NOMO-1 treated with dmso at 0.1 percent for 144 hours (cell line): Measurements from ENCODE around the gene MED7.
A peak's percentile ranks its signal among the peaks of the same experiment; 100 is the strongest.

ENCODE experiments used
- DNase-seq: peaks from one replicate; lab custom pipeline; 2025; ENCODE audit not compliant: unreplicated experiment; lab: John Stamatoyannopoulos, UW

Gene MED7

GRCh38 chr5:157107508-157107907 is 35.2 kb downstream of the MED7 start:
- no peak for DNase-seq

GRCh38 chr5:157106630-157107461 is 35.8 kb downstream of the MED7 start:
- peak; percentile 45 for DNase-seq

GRCh38 chr5:157100140-157100679 is 42.5 kb downstream of the MED7 start:
- DNase-seq: peak; percentile 75

GRCh38 chr5:157088342-157088990 is 54.2 kb downstream of the MED7 start:
- no peak for DNase-seq
